Breast epithelium (tissue), 3 donors: Measurements from ENCODE around the gene PATL1.

ENCODE experiments used
- CTCF ChIP-seq, 3 donors: fragments of 450-650 bp; IDR thresholded peaks; one replicate each; pipeline ENCODE4 v1.5.1; 2016 to 2017; ENCODE audit warnings: antibody characterized with exemption in 3 of 3, mild to moderate bottlenecking in 3 of 3, moderate library complexity in 3 of 3
- POLR2A ChIP-seq: fragments of 450-650 bp; IDR thresholded peaks from one replicate; pipeline ENCODE4 v1.6.1; 2016; ENCODE audit warnings: antibody characterized with exemption, mild to moderate bottlenecking, moderate library complexity

- no peak for TF ChIP-seq CTCF (IDR thresholded peaks at IDR 0.05)
- TF ChIP-seq POLR2A, result no peak
These were observed 9.4 kb upstream of the PATL1 start for GRCh38 chr11:59678118-59678812.
